Testis (tissue), 2 donors: Measurements from ENCODE around the gene CCDC124.

Experiments
- POLR2A ChIP-seq: fragments of 450-650 bp; IDR thresholded peaks from one replicate; pipeline ENCODE4 v1.6.1; 2017; ENCODE audit warnings: antibody characterized with exemption, mild to moderate bottlenecking, moderate library complexity
- TF ChIP-seq, protein P1 (sequence below), 3 experiments: fragments of 450-650 bp in 2 of 3; fragments of 200-600 bp in 1 of 3; sonication (generic) in 1 of 3; IDR thresholded peaks; one replicate each; pipeline ENCODE4 v1.5.1; 2016 to 2019; ENCODE audit warnings: antibody characterized with exemption in 3 of 3, mild to moderate bottlenecking in 2 of 3, moderate library complexity in 1 of 3

DNA sequence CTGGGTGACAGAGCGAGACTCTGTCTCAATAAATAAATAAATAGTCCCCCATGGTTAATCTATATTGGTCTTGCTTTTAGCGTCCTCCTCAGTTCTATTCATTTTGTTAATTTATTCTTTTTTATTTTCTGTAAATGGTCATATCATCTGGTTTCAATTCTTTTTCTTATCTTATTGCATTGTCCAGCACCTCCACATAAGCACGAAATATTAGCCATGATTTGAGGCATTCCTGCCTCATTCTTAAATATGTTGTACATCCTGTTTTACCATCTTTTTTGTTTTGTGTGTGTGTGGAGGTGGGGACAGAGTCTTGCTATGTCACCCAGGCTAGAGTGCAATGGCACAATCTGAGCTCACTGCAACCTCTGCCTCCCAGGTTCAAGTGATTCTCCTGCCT lies 24.6 kb upstream of the CCDC124 start:
- TF ChIP-seq, protein P1, sequence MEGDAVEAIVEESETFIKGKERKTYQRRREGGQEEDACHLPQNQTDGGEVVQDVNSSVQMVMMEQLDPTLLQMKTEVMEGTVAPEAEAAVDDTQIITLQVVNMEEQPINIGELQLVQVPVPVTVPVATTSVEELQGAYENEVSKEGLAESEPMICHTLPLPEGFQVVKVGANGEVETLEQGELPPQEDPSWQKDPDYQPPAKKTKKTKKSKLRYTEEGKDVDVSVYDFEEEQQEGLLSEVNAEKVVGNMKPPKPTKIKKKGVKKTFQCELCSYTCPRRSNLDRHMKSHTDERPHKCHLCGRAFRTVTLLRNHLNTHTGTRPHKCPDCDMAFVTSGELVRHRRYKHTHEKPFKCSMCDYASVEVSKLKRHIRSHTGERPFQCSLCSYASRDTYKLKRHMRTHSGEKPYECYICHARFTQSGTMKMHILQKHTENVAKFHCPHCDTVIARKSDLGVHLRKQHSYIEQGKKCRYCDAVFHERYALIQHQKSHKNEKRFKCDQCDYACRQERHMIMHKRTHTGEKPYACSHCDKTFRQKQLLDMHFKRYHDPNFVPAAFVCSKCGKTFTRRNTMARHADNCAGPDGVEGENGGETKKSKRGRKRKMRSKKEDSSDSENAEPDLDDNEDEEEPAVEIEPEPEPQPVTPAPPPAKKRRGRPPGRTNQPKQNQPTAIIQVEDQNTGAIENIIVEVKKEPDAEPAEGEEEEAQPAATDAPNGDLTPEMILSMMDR (IDR thresholded peaks at IDR 0.05) = no peak
- TF ChIP-seq POLR2A = no peak
